Glutamatergic neuron (in vitro differentiated cells): ENCODE measurements around the gene RET. TPM values are rescaled to one million over a fixed set of nuclear protein-coding genes. Genes with fewer than 3 reads are reported as not detected.

ENCODE experiments used
- DNase-seq: peaks from one replicate; pipeline ENCODE4 v3.0.0; 2022
- H3K27ac Mint-ChIP-seq: one replicate; pipeline ENCODE4 v1.8.0; 2020; ENCODE audit warnings: mild to moderate bottlenecking, mixed read lengths, inconsistent platforms; ENCODE audit not compliant: unreplicated experiment
- H3K27me3 Mint-ChIP-seq: one replicate; pipeline ENCODE4 v1.8.0; 2020; ENCODE audit warnings: mild to moderate bottlenecking, moderate library complexity, mixed read lengths, inconsistent platforms; ENCODE audit not compliant: unreplicated experiment
- H3K36me3 Mint-ChIP-seq: one replicate; pipeline ENCODE4 v1.8.0; 2020; ENCODE audit warnings: mild to moderate bottlenecking, mixed read lengths, inconsistent platforms; ENCODE audit not compliant: unreplicated experiment
- H3K4me1 Mint-ChIP-seq: one replicate; pipeline ENCODE4 v1.8.0; 2020; ENCODE audit warnings: mild to moderate bottlenecking, low read depth, mixed read lengths, inconsistent platforms; ENCODE audit not compliant: unreplicated experiment
- H3K4me3 Mint-ChIP-seq: one replicate; pipeline ENCODE4 v1.8.0; 2020; ENCODE audit warnings: mild to moderate bottlenecking, mixed read lengths, inconsistent platforms; ENCODE audit not compliant: unreplicated experiment
- H3K9me3 Mint-ChIP-seq: one replicate; pipeline ENCODE4 v1.8.0; 2020; ENCODE audit warnings: mild to moderate bottlenecking, moderate library complexity, mixed read lengths, inconsistent platforms; ENCODE audit not compliant: unreplicated experiment
- total RNA-seq: library from RNA; stranded (reverse); fragmentation: NEBNext Ultra II Directional; extraction: Animal tissue kit (Norgen Biotek cat#: 25700); gene quantifications from one replicate; pipeline ENCODE4 v1.2.1, GENCODE V29; 2021; ENCODE audit not compliant: unreplicated experiment
- TF ChIP-seq, protein P1 (sequence below): fragments of 200-600 bp; sonication (generic); IDR thresholded peaks from one replicate; pipeline ENCODE4 v1.5.0; 2021; ENCODE audit not compliant: partially characterized antibody, unreplicated experiment

The RET gene
- total RNA-seq, 1 donor from 2014 or later: 34.7 TPM

DNA sequence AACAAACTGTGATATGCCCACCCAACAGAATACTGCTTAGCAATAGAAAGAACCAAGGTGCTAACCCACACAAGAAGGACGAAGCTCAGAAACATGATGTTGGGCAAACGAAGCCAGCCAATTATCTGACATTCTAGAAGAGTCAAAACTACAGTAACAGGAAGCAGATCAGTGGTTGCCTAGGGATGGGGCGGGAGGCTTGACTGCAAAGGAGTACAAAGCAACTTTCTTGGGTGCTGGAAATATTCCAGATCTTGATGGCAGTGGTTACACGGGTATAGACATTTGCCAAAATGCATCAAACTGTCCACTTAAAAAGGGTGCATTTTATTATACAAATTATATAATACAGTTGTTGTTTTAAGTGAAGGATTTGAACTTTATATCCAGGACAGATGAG, 41.1 kb upstream of the RET start:
- Mint-ChIP-seq H3K4me1 (peaks cover 7% of the 10 kb centered on the region), H3K4me3 (no peak overlapping the region), H3K27me3 (peaks cover 14% of the 10 kb centered on the region), H3K9me3 (peaks cover 10% of the 10 kb centered on the region), H3K27ac (no peak overlapping the region), H3K36me3 (peaks cover 26% of the 10 kb centered on the region)
- DNase-seq: no peak
- TF ChIP-seq, protein P1, sequence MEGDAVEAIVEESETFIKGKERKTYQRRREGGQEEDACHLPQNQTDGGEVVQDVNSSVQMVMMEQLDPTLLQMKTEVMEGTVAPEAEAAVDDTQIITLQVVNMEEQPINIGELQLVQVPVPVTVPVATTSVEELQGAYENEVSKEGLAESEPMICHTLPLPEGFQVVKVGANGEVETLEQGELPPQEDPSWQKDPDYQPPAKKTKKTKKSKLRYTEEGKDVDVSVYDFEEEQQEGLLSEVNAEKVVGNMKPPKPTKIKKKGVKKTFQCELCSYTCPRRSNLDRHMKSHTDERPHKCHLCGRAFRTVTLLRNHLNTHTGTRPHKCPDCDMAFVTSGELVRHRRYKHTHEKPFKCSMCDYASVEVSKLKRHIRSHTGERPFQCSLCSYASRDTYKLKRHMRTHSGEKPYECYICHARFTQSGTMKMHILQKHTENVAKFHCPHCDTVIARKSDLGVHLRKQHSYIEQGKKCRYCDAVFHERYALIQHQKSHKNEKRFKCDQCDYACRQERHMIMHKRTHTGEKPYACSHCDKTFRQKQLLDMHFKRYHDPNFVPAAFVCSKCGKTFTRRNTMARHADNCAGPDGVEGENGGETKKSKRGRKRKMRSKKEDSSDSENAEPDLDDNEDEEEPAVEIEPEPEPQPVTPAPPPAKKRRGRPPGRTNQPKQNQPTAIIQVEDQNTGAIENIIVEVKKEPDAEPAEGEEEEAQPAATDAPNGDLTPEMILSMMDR: no peak

DNA sequence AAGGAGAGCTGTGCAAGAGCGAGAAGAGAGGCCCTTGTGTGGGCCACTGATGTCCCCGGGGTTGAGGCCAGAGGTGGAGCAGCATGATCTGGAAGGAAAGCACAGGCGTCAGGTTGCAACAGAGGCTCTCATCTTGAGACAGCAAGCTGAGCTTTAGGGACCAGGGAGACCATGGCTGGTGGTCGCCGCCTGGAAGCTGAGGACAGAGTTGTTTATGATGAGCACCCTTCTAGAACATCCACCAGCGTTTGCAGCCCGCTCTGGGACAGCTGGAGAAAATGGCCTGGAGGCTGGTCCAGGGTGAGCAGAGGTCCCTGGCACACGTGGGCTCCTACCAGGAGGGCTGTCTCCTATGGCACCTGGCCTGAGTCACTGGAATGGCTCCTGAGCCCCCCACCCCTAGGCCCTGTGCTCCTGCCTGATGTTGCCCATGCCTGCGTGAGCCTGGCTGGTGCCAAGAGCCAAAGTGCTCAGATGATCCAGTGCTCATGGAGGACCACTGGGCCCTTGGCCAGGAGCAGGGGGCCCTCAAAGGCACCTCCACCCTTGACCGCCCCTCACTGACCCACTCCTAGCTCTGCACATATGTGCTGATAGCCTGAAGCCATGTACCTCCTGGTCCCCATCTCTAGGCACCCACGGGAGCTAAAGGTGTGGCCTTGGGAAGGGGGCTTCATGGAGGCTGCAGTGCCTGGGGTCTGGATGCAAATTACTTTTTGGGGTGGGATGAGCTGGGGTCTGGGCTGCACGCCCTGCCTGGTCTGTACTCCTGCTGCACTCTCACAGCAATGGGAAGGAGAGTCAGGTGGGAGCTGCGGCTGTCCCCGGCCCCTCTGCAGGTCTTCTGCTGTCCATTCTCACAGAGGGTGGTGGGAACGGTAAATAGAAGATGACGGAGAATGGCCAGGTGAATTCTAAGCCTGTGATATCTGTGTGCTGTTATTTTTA, 40.1 kb upstream of the RET start:
- peaks cover 10% of the 10 kb centered on the region for H3K9me3 Mint-ChIP-seq
- H3K36me3 Mint-ChIP-seq: peaks cover 26% of the 10 kb centered on the region
- no peak overlapping the region for H3K27ac Mint-ChIP-seq
- peaks cover 8% of the 10 kb centered on the region for H3K4me1 Mint-ChIP-seq
- no peak overlapping the region for H3K4me3 Mint-ChIP-seq
- peaks cover 14% of the 10 kb centered on the region for H3K27me3 Mint-ChIP-seq
- DNase-seq: no peak
- TF ChIP-seq, protein P1: no peak

DNA sequence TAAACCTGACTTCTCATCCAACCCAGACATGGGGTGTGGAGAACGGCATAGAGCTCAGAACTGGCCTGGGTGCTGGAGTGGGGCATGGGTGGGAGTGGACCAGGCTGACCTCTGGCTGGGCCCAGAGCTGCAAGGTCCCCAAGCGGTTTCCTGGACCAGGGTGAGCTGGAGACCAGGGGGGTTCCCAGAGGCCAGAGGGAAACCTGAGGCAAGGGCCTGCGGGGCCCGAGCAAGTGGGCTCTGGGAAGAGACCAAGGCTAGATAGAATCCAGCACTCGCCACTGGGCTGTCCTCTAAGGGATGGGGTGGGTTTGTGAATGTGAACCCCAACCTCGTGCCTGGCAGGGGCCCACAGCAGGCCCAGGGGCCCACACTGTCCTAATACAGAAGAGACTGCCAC, 39.4 kb upstream of the RET start:
- Mint-ChIP-seq H3K36me3 (peaks cover 19% of the 10 kb centered on the region), H3K27me3 (peaks cover 14% of the 10 kb centered on the region), H3K4me3 (no peak overlapping the region), H3K9me3 (peaks cover 9% of the 10 kb centered on the region), H3K27ac (no peak overlapping the region), H3K4me1 (peaks cover 8% of the 10 kb centered on the region)
- TF ChIP-seq, protein P1: no peak
- no peak for DNase-seq

DNA sequence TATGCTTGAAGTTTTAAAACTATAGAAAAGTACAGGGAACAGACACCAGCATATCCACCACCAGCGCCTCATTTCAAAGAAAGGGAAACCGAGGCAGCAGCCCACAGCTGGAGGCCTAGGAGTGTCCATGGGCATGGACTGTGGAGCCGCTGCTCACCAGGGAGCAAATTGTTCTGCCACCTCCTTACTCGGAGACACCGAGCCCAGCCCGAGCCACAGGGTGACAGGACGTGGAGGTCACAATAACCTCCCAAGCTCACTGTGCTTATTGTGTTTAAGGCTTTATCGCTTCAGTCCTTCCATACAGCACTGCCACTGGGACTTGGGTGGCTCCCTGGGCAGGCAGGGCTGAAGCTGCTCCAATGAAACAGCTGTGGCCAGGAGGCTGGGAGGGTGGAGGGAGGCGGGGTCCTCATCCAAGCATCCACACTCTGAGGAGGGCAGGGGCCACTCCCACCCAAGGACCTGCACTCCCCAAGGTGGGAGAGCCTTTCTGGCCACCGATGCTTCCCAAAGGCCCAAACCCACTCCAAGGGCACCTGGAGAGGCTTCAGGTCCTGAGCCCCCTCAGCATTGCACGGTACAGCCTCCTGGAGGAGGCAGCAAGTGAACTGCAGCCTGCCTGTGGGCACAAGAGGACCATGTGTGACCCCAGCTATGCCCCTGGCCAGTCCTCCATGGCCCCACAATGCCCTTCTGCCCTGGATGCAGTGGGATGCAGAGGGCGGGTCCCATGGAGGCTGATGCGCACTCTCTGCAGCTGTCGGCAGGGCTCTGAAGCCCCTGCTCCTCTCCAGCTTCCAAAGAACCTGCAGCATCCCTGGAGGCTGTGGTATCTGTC, 38.7 kb upstream of the RET start:
- peaks cover 14% of the 10 kb centered on the region for H3K27me3 Mint-ChIP-seq
- H3K9me3 Mint-ChIP-seq: peaks cover 7% of the 10 kb centered on the region
- H3K4me1 Mint-ChIP-seq: peaks cover 8% of the 10 kb centered on the region
- no peak overlapping the region for H3K4me3 Mint-ChIP-seq
- TF ChIP-seq, protein P1: no peak
- H3K36me3 Mint-ChIP-seq: peaks cover 14% of the 10 kb centered on the region
- no peak overlapping the region for H3K27ac Mint-ChIP-seq
- DNase-seq: no peak
